Esophagus (tissue), 2 donors: ENCODE data around the gene SPTB. TPM values are rescaled to one million over a fixed set of nuclear protein-coding genes. Genes with fewer than 3 reads are reported as not detected.

Experiments used
- H3K27ac ChIP-seq, 2 donors: one replicate each; pipeline ENCODE4 v1.5.1; 2013; ENCODE audit warnings: low read depth in 2 of 2, mild to moderate bottlenecking in 2 of 2, inconsistent platforms in 1 of 2, low read length in 1 of 2, moderate library complexity in 1 of 2
- H3K27me3 ChIP-seq, 2 donors: one replicate each; pipeline ENCODE4 v1.6.1; 2013; ENCODE audit warnings: low read length in 2 of 2, control low read depth in 1 of 2, mild to moderate bottlenecking in 1 of 2; ENCODE audit not compliant: insufficient read depth in 2 of 2, control insufficient read depth in 1 of 2
- H3K36me3 ChIP-seq, 2 donors: one replicate each; pipeline ENCODE4 v1.6.1; 2013; ENCODE audit warnings: low read length in 1 of 2; ENCODE audit not compliant: control insufficient read depth in 2 of 2, insufficient read depth in 2 of 2
- H3K4me1 ChIP-seq, 2 donors: one replicate each; pipeline ENCODE4 v1.6.1; 2013; ENCODE audit warnings: low read length in 1 of 2; ENCODE audit not compliant: control insufficient read depth in 2 of 2, insufficient read depth in 2 of 2
- H3K4me3 ChIP-seq, 2 donors: one replicate each; pipeline ENCODE4 v1.5.1; 2013; ENCODE audit warnings: low read length in 2 of 2, mild to moderate bottlenecking in 2 of 2, low read depth in 1 of 2, moderate library complexity in 1 of 2
- H3K9me3 ChIP-seq, 2 donors: one replicate each; pipeline ENCODE4 v1.6.1; 2013; ENCODE audit warnings: mild to moderate bottlenecking in 2 of 2, low read depth in 1 of 2, low read length in 1 of 2, moderate library complexity in 1 of 2; ENCODE audit not compliant: control insufficient read depth in 2 of 2, insufficient read depth in 1 of 2
- WGBS, 2 donors: extraction: QIAGEN DNeasy Blood & Tissue Kit; methylation state at CpG; one replicate each; pipeline ENCODE4 v1.1.7; 2013; 5-methylcytosine and 5-hydroxymethylcytosine counted together
- polyA plus RNA-seq, 2 donors: library from polyadenylated mRNA; stranded (reverse); fragments of 200-250 nt; gene quantifications; one replicate each; pipeline ENCODE4 v1.2.3, GENCODE V29; 2013
- donor health status: healthy with polysubstance abuse.
- donor health status: Bipolar disorder and iron deficiency.

SPTB gene
- polyA plus RNA-seq, 2 donors: 0.11 to 0.41 TPM

DNA sequence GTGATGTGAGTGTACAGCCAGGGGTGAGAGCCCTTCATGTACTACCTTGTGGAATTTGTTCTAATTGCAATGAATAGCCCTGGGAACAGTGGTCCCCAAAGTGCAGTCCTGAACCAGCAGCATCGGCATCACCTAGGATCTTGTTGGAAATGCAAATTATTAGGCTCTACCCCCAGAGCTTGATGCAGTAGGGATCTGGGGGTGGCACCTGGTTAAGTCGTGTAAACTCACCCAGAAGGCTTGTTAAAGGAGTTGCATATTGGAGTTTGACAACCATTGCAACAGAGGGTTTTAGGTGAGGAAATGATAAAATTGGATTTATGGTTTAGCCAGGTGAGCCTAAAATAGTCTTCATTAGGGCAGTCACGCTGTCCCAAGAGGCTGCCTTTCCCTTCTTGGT lies 102.2 kb downstream of the SPTB start:
- Histone ChIP-seq H3K4me3 (no peak overlapping the region), H3K9me3 (no peaks in the 10 kb centered on the region), H3K27ac (no peak overlapping the region), H3K36me3 (no peaks in the 10 kb centered on the region), H3K4me1 (no peaks in the 10 kb centered on the region), H3K27me3 (no peaks in the 10 kb centered on the region)
- WGBS, 2 donors: 86% methylated on average over 3 of the region's 3 CpGs

DNA sequence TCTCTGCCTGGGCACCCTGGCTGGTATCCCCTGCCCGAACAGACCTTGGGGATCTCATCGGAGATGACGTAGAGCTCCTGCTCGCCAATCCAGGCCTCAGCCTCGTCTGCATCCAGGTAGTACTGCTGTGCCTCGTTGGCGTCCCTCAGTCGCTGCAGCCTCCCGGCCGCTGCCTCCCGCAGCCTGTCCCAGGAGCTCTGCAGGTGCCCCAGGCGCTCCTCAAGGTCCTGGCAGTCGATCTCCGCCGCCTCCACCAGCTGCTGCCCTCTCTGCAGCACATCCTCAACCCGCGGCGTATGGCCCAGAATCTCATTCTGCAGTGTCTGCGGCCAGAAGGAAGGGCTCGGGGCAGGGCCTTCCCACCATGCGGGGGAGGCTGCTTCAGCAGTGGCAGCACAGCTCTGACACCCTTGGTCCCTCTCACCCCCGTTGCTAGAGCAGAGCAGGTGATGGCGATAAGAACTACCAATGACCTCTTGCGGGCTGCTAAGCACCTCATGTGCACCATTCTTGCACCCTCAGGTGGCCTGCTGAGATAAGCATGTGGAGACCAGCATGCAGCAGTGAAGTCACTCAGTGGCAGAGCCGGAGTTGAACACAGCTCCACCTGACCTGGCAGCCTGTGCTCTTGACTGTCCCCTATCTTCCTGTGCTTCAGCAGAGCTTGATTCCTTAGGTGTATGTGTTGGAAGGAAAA lies 104.5 kb downstream of the SPTB start:
- no peaks in the 10 kb centered on the region for H3K4me1 ChIP-seq
- H3K4me3 ChIP-seq: no peak overlapping the region
- 87 to 91% methylated on average over 25 of the region's 25 CpGs for WGBS, 2 donors
- H3K9me3 ChIP-seq: no peaks in the 10 kb centered on the region
- no peak overlapping the region for H3K27ac ChIP-seq
- no peaks in the 10 kb centered on the region for H3K36me3 ChIP-seq
- no peaks in the 10 kb centered on the region for H3K27me3 ChIP-seq

DNA sequence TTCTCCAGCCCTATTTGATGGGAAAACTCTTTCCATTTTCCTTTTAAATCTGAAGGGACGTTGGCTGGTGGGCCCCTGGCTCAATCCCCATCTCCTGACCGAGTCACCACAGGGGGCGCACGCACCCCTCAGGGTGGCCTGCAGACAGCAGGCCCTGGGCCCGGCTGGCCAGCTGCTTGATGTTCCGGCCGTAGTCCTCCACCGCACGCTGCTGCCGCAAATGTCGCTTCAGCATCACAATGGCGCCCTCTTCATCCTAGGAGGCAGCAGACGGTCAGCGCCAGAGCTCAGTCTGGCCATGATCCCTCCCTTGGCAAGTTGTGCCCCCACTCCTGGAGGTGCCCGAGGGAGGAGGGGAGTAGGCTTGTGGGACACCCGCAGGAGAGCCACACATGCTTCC lies 105.4 kb downstream of the SPTB start:
- Histone ChIP-seq H3K27me3 (no peaks in the 10 kb centered on the region), H3K27ac (no peak overlapping the region), H3K4me3 (no peak overlapping the region), H3K36me3 (no peaks in the 10 kb centered on the region), H3K9me3 (no peaks in the 10 kb centered on the region), H3K4me1 (no peaks in the 10 kb centered on the region)
- 96% methylated on average over 16 of the region's 16 CpGs for WGBS, 2 donors

DNA sequence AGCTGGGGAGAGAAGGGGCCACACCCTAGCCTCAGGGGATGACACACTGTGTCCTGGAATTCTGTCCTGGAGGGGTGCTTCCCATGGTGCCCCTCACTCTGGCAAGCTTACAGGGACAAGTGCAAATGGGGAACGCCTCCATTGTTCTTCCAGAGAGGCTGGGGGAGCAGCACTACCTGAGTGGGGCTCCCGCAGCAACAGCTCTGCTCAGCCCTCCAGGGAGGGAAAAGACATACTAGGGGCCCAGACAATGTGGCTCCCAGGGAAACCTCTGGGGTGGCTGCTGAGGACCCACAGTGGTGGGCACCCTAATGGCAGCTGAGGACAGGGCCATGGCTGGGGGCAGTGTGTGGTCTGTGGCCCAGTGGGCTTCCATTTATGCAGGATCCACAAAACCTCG lies 106.1 kb downstream of the SPTB start:
- no peaks in the 10 kb centered on the region for H3K4me1 ChIP-seq
- 81 to 95% methylated on average over 3 of the region's 3 CpGs for WGBS, 2 donors
- H3K36me3 ChIP-seq: no peaks in the 10 kb centered on the region
- no peaks in the 10 kb centered on the region for H3K27me3 ChIP-seq
- H3K27ac ChIP-seq: no peak overlapping the region
- no peak overlapping the region for H3K4me3 ChIP-seq
- H3K9me3 ChIP-seq: no peaks in the 10 kb centered on the region

DNA sequence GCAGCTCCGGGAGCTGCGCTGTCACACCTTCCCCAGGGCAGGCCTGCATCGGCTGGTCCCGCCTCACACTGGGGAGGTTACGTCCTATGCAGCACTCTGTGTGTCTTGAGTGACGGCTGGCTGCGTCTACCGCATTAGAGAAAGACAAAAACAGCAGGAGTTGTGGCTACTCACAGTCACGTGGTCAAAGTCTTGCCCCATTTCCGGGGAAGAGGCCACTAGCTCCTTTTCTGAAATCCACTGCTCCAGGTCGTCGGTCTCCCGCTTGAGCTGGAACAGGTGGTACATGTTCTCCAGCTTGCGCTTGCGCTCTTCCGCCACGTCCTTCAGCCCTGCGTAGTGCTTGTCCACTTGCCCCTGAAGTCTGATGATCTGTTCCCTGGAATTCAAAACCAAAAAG lies 106.7 kb downstream of the SPTB start:
- H3K36me3 ChIP-seq: no peaks in the 10 kb centered on the region
- H3K9me3 ChIP-seq: no peaks in the 10 kb centered on the region
- WGBS, 2 donors: 94 to 96% methylated on average over 18 of the region's 18 CpGs
- H3K4me3 ChIP-seq: no peak overlapping the region
- H3K4me1 ChIP-seq: no peaks in the 10 kb centered on the region
- H3K27me3 ChIP-seq: no peaks in the 10 kb centered on the region
- no peak overlapping the region for H3K27ac ChIP-seq

DNA sequence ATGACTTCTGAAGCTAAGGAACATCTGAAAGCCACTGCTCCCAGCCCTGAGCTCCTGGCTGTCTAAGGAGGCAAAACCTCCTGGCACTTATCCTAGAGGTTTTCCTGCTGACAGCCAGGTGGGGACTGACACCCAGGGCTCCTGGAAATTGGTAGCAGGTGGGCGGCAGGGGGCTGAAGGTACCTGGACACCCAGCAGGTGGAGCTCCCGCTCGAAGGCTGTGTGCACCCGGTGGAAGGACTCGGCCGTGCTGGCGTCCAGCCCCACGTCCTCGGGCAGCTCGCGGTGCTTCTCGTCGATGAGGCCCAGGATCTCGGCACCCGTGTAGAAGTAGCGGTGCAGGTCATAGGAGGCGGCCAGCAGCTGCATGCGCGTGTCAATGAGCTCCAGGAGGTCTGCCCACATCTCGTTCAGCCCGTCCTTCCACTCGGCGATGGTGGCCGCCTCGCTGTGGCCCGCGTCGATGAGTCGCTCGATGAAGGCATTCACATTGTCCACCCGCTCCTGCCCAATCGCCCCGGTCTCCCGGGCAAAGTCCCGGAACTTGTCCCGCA lies 107.2 kb downstream of the SPTB start:
- H3K36me3 ChIP-seq: no peaks in the 10 kb centered on the region
- WGBS, 2 donors: 94% methylated on average over 36 of the region's 36 CpGs

DNA sequence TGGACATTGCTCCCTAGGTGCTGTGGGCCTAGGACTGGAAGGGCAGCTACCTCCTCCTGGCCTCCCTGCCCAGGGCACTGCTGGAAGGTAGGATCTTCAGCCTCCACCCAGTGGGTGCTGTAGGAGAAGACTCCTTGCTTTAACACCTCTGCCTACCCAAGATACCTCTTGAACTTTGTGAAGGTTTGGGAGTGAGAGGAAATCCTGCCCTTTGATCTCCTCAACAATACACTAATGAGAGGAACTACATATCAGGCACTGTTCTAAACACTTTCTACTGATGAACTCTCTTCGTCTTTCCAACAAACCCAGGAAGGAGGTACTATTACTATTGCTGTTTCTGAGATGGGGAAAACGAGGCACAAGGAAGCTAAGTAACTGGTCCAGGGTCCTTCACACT lies 108.5 kb downstream of the SPTB start:
- 53 to 77% methylated on average over 2 of the region's 2 CpGs for WGBS, 2 donors

More for the DNA sequence above, 107.2 kb downstream of the SPTB start:
- Histone ChIP-seq H3K4me3 (no peak overlapping the region), H3K9me3 (no peaks in the 10 kb centered on the region), H3K27me3 (no peaks in the 10 kb centered on the region), H3K27ac (no peak overlapping the region), H3K4me1 (no peaks in the 10 kb centered on the region)

DNA sequence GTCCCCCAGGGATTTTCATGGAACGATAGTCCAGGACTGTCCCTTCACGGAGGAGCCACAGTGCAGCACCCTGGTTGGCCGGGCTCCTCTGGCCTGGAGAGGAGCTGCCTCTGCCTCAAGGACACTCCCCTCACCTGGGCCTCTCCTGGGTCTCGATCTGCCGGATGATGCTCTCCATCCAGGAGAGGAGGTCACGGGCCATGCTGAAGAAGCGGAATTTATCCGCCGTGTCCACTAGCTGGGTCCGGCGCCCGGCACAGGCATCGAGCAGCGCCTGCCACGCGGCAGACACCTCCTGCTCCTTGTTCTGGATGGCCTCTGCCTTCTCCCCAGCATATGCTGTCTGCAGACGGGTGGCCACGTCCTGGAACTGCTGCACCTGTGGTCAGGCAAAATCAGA lies 109.0 kb downstream of the SPTB start:
- Histone ChIP-seq H3K4me1 (peaks cover 0 to 4% of the 10 kb centered on the region in 2 donors), H3K27ac (no peak overlapping the region)
- 93 to 94% methylated on average over 18 of the region's 18 CpGs for WGBS, 2 donors

More for the DNA sequence above, 108.5 kb downstream of the SPTB start:
- Histone ChIP-seq H3K4me3 (no peak overlapping the region), H3K9me3 (no peaks in the 10 kb centered on the region), H3K27me3 (no peaks in the 10 kb centered on the region), H3K36me3 (no peaks in the 10 kb centered on the region), H3K27ac (no peak overlapping the region), H3K4me1 (peaks cover 0 to 4% of the 10 kb centered on the region in 2 donors)

DNA sequence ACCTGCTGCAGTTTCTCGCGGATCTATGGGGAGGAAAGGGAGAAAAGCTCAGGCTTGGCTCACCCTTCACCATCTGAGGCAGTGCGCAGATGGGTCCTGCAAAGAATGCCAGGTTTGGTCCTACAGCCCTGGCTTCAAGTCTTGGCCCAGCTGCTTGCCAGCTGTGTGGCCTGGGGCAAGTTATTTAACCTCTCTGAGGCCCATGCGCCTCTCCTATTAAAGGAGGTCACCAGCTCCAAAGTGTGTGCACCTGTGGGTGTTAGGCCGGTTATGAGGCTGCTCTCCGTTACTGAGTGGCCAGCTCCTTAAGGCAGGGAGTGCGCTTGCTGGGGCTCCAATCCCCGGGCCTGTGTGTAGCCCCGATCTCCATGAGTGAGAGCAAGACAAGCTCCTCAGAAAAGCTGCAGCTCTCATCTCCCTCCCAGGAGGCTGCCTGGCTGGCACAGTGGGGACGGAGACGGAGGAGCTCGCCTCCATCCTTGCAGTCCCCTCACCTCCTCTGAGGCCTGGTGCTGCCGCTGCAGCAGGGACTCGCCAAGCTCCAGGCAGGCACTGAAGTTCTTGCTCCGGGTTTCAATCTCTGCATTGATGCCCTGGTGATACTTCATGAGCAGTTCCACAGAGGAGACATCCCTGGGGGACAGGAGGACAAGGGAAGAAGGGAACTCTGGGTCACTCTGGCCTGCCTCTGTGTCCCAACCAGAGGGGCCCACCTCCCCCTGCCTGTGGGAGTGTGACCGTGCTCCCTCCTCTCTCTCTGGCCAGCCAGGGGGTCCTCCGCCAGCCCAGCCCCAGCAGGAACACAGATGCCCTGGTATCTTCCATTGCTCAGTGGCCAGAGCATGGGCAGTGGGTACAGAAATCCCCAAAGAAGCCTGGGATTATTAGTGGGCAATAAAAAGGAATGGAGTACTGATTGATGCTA lies 110.3 kb downstream of the SPTB start:
- Histone ChIP-seq H3K4me1 (peaks cover 0 to 4% of the 10 kb centered on the region in 2 donors), H3K36me3 (no peaks in the 10 kb centered on the region), H3K9me3 (no peaks in the 10 kb centered on the region), H3K27ac (no peak overlapping the region), H3K4me3 (no peak overlapping the region), H3K27me3 (no peaks in the 10 kb centered on the region)
- WGBS, 2 donors: 89 to 94% methylated on average over 17 of the region's 17 CpGs

More for the DNA sequence above, 109.0 kb downstream of the SPTB start:
- Histone ChIP-seq H3K27me3 (no peaks in the 10 kb centered on the region), H3K9me3 (no peaks in the 10 kb centered on the region), H3K4me3 (no peak overlapping the region), H3K36me3 (no peaks in the 10 kb centered on the region)
